ENCODE results near the gene C1QTNF1. TPM values are rescaled to one million over a fixed set of nuclear protein-coding genes. Genes with fewer than 3 reads are reported as not detected.

The C1QTNF1 gene
- total RNA-seq, 4 donors from 2014 or later, result 58.8 to 135 (median 73.7) TPM

DNA sequence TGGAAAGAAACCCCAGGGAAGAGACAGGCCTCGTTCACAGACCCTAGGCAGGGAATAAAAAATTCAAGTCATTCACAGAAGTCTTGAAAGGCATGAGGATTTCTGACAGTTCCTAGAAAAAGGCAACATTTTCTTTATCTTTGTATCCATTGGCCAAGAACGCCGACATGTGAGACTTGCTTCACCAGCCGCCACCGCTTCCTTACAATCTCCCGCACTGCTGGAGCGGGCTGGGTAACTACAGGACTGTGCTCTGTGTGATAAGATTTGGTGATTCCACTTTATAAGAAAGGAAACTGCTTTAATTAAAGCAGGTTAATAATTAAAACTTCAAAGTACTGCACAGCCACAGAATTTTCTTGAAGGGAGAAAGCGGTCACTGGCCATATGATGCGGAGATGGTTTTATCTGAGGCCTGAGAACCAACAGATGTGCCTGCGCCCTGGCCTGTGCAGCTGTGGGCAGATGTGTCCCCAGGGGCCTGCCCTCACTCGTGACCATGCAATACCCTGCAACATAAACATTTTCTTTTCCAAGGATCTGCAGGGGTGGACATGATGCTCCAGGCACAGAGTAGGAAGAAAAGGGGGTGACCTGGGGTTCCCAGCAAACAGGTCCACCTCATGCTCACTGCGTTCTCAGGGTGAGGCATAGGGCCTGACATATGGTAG lies 31.3 kb upstream of the C1QTNF1 start:
- 88 to 93% methylated on average over 12 of the region's 12 CpGs for WGBS, 2 donors
- DNase-seq, result no peak
- H3K36me3 ChIP-seq, result peaks cover 35 to 38% of the 10 kb centered on the region in 2 donors
- no peak overlapping the region for H3K4me3 ChIP-seq (replicated peaks in 1 of 3)
- TF ChIP-seq, protein P1, sequence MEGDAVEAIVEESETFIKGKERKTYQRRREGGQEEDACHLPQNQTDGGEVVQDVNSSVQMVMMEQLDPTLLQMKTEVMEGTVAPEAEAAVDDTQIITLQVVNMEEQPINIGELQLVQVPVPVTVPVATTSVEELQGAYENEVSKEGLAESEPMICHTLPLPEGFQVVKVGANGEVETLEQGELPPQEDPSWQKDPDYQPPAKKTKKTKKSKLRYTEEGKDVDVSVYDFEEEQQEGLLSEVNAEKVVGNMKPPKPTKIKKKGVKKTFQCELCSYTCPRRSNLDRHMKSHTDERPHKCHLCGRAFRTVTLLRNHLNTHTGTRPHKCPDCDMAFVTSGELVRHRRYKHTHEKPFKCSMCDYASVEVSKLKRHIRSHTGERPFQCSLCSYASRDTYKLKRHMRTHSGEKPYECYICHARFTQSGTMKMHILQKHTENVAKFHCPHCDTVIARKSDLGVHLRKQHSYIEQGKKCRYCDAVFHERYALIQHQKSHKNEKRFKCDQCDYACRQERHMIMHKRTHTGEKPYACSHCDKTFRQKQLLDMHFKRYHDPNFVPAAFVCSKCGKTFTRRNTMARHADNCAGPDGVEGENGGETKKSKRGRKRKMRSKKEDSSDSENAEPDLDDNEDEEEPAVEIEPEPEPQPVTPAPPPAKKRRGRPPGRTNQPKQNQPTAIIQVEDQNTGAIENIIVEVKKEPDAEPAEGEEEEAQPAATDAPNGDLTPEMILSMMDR (IDR thresholded peaks at IDR 0.05), result no peak
- TF ChIP-seq POLR2A (IDR thresholded peaks at IDR 0.05), result no peak
- H3K27me3 ChIP-seq, result no peaks in the 10 kb centered on the region
- no peaks in the 10 kb centered on the region for H3K9me3 ChIP-seq
- no peak overlapping the region for H3K27ac ChIP-seq
- intact Hi-C loops (cut with DNase I), result no loop called here
- peaks cover 0 to 3% of the 10 kb centered on the region in 2 donors for H3K4me1 ChIP-seq

- no peak overlapping the region for H3K27ac ChIP-seq
- DNase-seq, result peak; percentile 55 to 58
- 75% methylated on average over 34 to 47 of the region's 49 CpGs for WGBS, 2 donors
- intact Hi-C loops (cut with DNase I), result no loop called here
- H3K27me3 ChIP-seq, result no peaks in the 10 kb centered on the region
- H3K36me3 ChIP-seq, result peaks cover 35 to 38% of the 10 kb centered on the region in 2 donors
- TF ChIP-seq, protein P1 (IDR thresholded peaks at IDR 0.05), result peak; percentile 38 to 81 (median 62)
- TF ChIP-seq POLR2A (IDR thresholded peaks at IDR 0.05), result no peak
- no peaks in the 10 kb centered on the region for H3K4me1 ChIP-seq
- no peaks in the 10 kb centered on the region for H3K9me3 ChIP-seq
- H3K4me3 ChIP-seq (replicated peaks in 1 of 3), result no peak overlapping the region
Measured at GRCh38 chr17:78993241-78993956, 30.6 kb upstream of the C1QTNF1 start.

DNA sequence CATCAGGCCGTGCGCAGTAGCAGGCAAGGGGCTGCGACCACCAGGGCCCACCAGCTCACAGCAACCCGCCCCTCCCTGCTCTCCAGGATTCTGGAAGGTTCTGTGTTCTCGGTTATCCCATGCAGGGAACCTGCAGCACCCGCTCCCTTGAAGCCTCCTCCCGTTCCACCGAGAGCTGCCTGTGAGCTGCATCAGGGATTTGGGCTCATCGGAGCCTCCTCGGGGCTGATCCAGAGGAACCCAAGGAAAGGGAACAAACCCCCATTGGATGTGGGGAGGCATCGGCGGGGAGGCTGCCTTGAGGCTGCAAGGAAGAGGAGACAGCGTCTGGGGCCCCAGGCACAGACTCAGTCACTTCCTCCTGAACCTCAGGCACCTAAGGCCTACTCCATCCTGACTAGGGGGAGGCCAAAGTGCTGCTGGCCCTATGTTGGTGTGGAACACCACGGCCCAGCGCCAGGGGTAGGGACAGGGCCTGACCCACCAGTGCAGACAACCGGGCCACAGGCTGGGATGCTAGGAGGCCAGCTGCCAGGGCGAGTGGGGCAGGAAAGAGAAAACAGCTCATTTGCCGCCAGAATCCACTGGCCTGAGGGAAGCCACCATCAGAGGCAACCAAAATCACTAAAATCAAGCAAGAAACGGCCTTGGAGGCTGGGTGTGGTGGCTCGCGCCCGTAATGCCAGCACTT lies 29.8 kb upstream of the C1QTNF1 start:
- no peaks in the 10 kb centered on the region for H3K4me1 ChIP-seq
- no peaks in the 10 kb centered on the region for H3K9me3 ChIP-seq
- 98 to 99% methylated on average over 17 to 22 of the region's 22 CpGs for WGBS, 2 donors
- TF ChIP-seq POLR2A (IDR thresholded peaks at IDR 0.05), result no peak
- TF ChIP-seq, protein P1 (IDR thresholded peaks at IDR 0.05), result no peak
- H3K27ac ChIP-seq, result no peak overlapping the region
- intact Hi-C loops (cut with DNase I), result no loop called here
- H3K36me3 ChIP-seq, result peaks cover 35 to 38% of the 10 kb centered on the region in 2 donors
- no peak for DNase-seq
- no peaks in the 10 kb centered on the region for H3K27me3 ChIP-seq
- H3K4me3 ChIP-seq (replicated peaks in 1 of 3), result no peak overlapping the region

DNA sequence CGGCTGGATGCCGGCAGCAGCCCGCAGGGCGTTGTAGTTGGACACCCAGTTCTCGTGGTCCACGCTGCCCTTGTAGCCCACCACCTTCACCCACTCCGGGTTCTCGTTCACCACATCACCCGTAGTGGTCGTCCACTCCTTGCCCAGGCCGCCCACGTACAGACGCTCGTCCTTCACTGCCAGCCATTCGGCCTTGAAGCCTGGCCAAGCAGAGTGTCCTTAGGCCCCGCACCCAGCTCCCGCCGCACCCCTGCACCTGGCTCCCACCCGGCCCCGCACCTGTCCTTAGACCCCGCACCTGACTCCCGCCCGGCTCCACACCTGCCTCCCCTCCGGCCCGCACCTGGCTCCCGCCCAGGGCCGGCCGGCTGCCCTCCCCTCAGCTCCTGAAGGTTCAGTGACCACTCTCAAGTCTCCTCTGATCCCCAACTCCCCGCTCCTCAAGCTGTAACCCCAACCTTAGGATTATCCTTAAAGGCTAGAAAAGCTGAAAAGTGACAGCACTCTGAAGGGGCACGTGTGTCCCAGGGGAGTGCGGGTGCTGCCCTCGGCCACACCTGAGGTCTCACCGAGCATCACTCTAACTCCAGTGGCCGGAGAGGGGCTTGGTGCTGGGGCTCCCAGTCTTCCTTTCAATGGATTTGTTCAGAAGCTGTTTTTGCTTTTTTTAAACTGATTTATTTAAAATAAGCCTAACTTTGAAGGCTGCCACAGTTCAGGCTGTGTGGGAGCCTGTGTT lies 28.8 kb upstream of the C1QTNF1 start:
- 97% methylated on average over 34 of the region's 34 CpGs for WGBS, 2 donors
- no peak for DNase-seq
- H3K27ac ChIP-seq, result no peak overlapping the region

More for the DNA sequence above, 28.8 kb upstream of the C1QTNF1 start:
- peaks cover 34 to 40% of the 10 kb centered on the region in 2 donors for H3K36me3 ChIP-seq
- TF ChIP-seq POLR2A (IDR thresholded peaks at IDR 0.05), result no peak
- TF ChIP-seq, protein P1 (IDR thresholded peaks at IDR 0.05), result no peak
- intact Hi-C loops (cut with DNase I), result no loop called here
- no peaks in the 10 kb centered on the region for H3K9me3 ChIP-seq
- H3K4me3 ChIP-seq (replicated peaks in 1 of 3), result no peak overlapping the region
- no peaks in the 10 kb centered on the region for H3K27me3 ChIP-seq
- H3K4me1 ChIP-seq, result no peaks in the 10 kb centered on the region

Measured in thyroid gland (tissue), 4 donors.